DMS79 (cell line): ENCODE results near the gene PWWP2B.

Source experiments
- DNase-seq: peaks from one replicate; lab custom pipeline; 2025; lab: John Stamatoyannopoulos, UW

The PWWP2B gene

DNA sequence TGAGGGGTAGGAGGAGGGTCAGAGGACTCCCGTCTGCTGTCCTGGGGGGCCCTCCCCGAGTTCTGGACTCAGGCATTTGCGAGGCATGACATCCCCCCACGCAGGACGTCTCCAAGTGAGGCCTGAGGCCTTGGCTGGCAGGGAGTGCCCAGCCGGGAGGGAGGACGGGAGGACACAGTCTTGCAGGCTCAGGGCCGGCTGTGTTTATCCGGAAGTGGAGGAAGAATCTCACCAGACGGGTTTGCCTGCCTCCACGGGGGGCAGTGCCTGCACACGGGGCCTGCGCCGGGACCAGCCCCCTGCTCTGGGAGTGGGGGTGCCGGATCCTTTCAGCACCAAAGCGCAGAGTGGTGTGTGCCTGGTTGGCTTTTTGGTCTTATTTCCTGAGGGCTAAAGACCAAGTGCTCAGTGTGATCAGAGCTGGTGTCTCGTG lies 10.9 kb downstream of the PWWP2B start:
- peak; percentile 47 for DNase-seq

DNA sequence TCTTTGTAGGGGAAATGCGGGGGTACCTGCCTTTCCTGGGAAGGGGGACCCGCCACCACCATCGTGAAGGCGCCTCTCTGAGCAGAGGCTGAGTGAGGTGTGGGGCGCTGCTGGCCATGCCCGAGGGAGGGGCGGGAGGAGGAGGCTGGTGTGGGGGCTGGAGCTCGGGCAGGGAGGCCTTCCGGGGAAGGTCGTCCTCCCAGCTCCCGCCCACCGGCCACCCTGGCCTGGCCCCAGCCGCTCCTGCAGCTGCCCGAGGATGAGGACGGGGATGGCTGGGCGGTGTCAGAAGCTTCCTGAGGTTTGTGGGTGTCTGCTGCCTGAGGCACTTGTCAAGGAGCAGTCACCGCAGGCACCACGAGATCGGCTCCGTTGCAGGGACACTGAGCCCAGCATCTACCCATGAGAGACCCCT lies 11.4 kb downstream of the PWWP2B start:
- DNase-seq = no peak

DNA sequence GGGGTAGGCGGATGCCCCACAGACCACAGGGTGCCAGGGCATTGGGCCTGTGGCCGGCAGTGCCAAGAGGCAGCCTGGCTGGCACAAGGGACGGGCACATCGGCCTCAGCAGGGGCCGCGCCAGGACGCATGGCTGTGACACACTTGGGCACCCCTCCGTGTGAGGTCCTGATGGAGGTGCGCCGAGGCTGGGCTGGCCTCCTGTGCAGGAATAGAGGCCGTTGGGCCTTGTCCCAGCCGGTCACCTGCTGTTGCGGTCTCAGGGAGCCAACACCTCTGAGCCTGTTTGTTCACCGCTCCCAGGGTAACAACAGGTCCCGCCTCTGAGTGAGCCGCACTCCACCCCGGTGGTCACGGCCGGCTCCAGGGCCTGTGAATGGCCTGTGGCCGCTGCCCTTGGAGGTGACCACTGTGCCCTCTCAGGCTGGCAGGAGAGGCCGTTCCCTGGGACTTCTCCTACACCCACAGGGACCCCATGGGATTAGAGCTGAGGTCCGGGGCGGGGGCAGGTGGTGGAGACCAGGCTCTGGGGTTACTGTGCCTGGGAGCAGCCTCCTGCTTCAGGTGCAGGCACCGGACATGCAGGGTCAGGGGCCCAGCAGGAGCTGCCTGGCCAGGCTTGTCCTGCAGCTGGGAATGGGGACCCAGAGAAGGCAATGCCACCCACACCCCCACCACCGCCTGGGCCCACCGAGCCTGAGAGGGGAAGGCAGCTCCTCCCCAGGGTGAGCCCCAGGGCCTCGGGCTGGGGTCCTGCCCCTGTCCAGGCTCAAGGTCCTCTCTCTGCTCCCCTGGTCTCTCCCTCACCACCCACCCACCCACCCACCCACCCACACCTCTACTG lies 12.0 kb downstream of the PWWP2B start:
- DNase-seq = no peak

DNA sequence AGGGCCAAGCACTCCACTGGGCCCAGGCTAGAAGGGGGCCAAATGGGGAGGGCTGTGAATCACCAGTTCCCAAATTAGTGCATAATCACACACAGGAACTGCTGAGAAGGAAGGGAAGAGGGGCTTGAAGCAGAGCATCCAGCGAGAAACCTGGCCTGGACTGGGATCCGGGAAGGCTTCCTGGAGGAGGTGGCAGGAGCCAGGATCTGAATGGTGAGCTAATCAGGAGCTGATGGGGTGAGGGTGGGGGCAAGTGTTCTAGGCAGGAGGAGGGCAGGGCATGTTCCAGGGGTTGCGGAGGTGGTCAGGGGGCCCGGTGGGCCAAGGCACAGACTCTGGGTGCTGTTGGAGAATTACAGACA lies 12.6 kb downstream of the PWWP2B start:
- no peak for DNase-seq

DNA sequence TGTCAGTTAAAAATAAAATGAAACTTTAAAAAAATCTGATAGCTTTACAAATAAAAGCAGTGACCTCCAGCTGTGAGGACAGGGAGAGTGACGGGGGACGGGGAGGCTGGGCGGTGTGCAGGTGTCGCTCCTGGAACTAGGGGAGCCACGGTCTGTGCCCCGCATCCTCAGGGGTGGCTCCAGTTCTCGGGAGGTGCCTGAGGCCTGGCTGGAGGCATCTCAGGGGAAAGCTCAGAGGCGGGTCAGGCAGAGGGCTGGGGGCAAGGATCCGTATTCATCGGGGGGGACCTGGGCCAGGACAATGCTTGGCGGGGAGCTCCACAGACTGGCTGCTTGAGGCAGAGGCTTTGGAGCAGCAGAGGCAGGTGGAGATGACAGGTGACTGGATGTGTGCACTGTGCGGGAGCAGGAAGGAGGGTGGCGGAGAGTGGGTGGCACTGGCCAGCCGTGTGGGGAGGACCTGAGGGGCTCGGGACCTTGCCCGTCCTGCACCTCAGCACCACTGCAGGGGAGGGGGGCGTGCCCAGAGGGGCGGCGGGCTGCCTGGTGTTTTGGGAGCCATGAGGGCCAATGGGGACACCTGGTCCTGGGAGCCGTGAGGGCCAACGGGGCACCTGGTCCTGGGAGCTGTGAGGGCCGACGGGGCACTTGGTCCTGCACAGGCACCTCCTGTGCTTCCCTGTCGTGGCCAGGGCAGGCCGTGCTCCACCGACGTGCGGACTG lies 13.2 kb downstream of the PWWP2B start:
- DNase-seq = no peak

DNA sequence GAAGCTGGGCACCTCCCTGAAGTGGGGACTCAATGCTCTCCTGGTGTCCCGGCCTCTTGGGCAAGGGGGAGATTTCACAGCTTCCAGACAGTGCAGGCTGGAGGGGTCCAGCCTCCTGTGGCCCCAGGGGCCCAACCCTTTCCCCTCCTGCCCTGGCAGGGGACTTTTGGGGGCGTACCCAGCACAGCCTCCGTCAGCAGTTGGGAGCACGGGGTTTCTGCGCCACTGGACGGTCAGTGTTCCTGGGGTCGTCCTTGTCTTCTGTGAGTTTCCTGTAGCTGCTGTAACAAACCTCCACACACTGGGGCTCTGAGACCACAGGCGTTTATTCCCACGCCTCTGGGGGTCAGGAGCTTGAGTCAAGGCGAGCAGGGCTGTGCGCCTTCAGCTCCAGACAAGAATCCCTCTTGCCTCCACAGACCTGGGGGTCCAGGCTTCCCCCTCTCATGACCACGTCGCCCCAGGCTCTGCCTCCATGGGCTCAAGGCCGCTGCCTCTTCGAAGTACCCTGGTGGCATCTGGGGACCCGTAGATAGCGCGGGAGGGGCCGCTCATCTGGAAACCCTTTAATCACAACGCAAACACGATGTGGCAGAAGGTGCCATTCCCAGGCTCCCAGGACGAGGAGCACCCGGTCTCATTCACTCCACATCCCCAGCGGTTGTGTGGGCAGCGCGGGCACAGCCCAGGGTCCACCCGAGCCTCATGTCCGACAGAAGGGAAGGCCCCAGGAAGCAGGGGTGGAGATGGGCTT lies 14.0 kb downstream of the PWWP2B start:
- no peak for DNase-seq

DNA sequence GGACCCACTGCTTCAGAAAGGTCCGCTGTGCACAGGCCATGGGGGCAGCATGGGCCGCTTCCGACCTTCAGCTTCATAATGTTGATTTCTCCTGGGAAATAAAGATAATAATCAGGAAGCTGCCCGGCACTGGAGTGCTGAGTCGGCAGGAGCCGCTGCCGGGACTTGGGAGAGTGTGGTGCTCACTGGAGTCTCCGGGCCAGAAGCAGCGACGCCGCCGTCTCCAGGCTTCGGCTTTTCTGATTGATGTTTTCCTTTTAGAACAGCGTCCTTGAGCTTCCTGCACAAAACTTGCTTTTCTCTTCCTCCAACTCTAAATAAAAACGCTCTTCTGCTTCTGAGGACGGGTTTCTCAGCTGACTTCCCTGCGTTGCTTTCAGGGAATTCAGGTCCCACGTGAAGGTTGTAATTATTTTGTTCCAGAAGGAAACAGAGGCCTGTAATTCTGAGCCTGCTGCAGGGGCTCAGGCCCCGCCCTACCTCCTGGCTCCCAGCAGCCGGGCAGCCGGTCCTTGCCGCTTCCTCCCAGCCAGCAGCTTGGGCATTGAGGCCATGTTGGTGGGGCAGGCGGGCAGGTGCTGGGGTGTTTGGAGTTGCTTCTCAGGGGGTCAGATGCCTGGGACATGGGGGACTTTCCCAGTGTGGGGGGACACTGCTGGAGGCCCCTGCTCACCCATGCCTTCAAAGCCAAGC lies 14.7 kb downstream of the PWWP2B start:
- DNase-seq = no peak

DNA sequence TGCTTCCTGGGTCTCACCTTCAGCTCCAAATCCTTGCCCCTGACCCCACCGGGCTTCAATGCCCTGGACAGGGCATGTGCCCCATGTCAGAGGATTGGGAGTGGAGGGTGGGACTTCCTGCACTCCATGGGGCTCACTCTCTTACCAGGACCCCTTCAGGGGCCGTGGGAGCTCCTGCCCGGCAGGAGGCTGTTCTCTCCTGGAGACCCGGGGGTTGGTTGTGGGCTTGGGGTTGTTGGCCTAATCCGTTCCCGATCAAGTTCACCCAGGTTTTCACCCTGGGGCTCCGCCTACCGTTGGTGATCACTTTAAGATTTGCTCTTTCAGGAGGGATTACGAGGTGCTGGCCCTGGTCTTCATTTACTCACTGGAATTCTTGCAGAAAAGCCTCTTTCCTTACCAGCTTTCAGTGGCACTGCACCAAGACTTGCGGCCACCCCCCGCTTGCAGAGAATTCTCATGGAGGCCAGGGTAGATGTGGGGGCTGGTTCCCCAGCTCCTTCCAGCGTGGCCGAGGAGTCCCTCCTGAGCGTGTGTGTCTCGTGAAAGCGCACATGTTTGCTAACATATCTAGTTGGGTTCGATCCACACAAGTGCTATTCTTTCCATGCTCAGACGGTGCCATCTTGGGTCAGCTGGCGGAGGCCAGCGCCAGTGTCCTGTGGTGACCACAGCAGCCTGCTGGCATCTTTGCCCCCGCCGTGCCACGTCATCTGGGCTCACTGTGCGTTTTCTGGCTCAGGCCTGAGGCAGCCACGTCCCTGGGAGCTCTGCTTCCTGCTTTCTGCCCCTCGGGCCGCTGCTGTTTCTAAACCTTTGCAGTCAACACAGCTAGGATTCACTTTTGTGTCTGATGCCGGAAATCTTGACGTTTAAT lies 15.6 kb downstream of the PWWP2B start:
- no peak for DNase-seq

DNA sequence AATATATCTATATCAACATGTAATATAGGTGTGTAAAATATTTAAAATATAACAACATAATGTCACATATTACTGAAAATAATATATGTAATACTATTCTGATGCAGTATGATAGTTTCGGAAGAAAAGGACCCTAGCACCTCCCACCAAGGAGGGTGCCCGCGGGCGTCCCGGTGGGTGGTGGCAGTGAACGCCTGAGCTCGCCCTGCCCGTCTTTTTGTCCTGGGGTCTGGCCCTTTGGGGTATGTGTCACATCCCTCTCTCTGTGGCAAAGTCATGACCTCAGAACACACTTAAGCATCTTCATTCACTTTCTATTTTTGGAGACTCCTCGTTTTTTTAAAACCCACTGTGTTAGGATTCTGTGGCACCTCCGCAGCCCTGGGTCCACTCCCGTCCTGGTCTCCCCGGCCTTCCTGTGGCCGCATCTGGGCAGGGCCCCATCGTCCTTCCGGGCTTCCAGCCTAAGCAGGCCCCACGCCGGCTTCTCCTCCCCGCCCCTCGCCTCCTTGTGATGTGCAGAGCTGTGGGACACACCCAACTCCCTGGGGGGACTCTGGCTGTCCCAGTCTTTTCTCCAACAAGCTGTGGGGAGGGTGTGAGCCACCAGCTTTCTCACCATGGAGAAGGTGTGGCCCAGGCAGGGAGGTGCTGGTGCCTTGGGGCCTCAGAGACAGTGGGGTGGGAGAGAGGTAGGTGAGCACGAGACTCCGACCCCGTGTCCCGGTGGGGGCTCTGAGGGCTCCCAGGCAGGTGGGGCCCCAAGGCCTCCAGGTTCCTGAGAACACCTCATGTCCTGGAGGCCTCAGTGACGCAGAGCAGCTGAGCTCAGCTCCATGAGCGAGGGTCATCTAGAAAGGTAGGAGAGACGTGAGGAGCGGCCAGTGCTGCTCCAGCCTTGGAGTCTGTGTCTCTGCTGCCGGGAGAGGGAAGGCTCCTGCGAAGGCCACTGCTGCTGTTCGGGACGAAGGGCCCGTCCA lies 16.5 kb downstream of the PWWP2B start:
- no peak for DNase-seq

DNA sequence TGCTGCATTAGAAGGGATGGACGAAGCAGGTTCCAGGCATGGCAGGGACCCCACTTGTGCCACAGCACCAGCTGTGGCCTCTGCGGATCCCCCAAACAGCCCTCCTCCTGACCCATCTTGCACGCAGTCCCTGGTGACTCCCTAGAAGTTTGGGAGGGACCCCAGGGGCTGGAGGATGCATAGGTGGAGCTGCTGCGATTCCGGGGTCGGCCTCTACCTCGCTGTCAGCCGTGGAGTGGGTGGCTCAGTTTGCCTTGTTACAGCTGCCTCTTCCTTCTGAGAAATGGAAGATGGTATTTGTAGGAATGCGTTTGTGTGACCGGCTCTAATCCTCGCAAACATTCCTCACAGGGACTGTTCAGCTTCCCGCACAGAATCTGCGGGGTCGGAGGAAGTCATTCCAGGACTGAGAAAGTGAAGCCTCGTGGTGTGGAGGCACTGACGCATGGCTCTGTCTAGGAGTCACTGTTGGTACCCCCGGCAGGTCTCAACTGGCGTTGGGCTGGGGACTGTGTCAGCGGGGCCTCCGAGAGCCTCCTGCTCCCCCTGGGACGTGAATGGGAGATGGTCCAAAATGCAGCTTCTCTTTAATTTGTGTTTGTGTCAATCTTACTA lies 17.5 kb downstream of the PWWP2B start:
- DNase-seq = no peak

DNA sequence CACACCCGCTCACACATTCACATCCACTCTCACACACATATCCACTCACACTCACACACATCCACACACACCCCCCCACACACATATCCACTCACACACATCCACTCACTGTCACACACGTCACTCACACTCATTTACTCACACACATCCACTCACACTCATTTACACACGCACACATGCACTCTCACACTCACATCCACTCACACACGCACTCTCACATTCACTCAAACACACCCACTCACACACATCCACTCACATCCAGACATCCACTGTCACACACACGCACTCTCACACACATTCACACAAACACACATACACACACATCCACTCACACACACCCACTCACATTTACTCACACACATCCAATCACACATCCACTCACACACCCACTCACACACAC lies 18.3 kb downstream of the PWWP2B start:
- no peak for DNase-seq

DNA sequence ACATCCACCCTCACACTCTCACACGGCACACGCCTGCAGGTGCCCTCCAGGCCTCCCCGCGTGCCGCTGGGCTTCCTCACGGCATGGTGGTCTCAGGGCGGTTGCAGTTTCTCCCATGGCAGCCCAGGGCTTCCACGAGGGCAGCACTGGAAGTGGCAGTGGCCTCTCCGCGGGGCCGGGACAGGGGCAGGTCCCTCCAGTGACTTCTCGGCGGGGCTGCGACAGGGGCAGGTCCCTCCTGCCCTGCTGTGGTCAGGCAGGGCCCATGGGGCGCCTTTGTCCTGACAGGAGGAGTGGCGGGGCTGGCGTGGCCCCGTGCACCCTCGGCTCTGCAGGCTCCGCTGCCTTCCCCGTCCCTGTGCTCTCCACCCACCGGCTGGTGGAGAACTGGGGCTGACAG lies 19.0 kb downstream of the PWWP2B start:
- no peak for DNase-seq

DNA sequence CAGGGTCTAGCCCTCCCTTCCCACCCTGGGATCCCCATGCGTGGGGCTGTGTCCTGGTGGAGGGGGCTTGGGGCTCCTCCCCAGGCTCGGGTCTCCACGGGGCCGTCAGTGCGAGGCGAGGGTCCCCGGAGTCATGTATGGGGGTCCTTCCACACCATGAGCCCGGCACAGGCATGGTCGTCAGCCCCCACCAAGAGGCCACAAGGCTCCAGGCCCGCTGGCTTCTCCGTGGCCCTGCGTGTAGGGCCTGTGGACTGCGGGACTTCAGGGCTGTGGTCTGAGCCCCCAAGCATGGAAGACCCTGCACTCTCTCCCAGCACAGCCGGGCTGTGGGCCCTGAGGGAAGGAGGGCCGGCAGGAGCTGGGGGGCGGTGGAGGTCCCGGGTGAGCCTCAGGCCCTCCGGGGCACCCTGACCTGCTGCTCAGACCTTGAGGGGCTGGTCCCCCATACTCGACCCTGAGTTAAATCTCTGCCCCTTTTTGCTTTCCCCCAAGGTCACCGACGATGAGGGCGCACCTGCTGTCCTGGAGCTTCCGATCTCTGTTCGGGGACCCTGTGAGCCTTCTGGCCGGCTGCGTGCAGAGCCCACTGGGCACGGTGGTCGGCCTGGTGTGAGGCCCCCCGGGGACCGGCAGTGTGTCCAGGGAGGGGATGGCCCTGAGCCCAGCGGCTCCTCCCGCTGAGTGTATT lies 19.7 kb downstream of the PWWP2B start:
- no peak for DNase-seq

DNA sequence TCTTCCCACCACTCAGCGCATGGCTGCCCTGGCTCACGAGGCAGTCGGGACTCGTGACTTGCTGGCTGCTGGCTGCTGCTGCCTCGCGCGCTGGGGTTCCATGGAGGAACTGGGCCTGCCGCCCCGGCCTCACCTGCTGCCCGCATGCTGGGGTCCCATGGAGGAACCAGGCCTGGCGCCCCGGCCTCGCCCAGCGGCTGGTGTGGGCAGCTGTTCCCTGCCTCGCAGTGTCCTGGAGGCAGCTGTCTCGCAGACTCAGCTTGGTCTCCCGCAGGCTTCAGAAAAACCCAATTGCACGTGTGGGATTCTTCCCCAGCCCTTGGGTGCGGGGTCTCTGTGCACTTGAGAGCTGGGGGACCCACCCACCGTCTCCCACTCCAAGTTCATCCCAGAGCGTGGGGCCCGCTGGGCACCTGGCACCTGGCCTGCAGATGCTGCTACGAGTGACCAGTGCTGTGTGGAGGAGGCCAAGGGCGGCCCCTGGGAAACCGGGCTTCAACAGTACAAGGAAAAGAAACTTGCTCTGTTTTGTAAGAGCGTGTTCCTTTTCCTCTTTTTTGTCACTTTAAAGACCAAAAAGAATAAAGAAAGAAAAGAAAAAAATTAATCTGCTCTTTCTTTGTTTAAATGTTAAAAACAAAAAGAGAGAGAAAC lies 20.4 kb downstream of the PWWP2B start:
- no peak for DNase-seq

DNA sequence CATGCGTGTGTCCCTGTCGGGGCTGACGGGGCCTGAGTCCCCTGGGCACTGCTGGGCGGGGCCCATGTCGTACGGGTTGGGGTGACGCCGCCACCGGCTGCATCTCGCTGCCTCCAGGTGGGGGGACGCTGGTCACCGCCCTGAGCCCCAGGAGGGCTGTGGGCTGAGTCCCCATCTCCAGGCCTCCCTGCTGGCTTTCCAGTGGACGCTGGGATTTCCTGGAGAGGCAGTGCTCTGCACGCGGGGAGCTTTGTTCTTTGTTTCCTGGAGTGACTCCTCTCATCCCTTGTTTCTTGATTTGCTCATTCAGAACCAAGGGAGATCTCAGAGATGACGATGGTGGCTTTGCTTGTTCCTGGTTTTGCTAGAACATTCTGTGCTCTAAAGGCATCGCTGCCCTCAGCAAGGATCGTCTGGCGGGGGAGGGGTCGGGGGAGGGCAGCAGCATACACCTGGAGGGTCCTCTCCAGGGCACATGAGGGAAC lies 21.0 kb downstream of the PWWP2B start:
- no peak for DNase-seq

DNA sequence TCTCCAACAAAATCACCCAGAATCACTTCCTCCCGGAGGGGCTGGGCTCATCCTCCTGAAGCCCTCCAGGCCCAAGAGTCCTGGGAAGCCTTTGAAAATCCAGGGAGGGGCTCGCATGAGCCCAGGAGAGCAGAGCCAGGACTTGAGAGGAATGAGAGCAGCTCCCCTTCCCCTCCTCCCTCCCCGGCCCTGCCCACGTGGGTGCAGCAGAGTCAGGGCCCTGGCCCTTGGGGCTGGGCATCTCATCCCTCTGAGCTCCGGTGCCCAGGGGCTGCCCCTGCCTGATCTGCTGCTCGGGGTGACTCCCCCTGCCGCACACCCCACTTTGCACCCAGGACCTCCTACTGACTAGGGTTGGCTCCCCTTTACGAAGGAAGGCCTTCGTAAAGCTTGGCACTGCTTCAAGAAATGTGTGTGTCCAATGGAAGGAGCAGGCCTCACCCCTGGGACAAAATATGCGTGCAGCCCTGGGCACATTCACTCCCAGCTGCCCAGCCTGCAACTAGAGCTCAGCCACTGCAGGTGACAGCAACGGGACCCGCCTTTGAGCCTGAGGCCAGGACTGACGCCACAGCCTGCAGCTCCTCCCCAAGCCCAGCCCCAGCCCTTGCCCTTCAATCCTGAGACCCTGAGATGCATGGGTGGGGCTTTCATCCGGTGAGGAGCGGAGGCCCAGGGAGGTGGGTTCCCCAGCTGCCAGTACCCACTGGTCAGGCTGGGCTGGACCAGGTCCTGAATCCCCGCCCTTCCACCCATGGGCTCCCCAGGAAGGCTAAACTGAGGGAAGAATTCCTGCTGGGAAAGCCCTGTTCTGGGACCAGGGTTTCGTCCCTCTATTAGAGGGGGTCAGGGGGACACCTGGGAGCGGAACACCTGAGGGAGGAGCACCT lies 21.8 kb downstream of the PWWP2B start:
- DNase-seq = peak; percentile 57
